ENCODE data around the gene ATP1A2.

DNA sequence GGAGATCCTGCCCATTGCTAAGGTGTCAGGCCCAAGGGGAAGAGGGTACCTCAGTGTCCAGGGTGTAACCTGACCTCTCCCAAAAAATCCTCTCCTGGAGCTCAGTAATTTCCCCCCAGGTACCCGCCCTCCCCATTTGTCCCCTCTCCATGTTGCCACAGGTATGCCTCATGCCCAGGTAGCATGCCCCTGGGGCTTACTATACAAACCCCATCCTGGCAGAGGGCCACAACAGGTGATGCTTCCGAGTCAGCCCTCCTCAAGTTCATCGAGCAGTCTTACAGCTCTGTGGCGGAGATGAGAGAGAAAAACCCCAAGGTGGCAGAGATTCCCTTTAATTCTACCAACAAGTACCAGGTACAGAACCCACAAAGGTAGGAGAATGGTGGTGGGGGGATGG lies 51.5 kb downstream of the ATP1A2 start:
- no peak for TF ChIP-seq POLR2A (IDR thresholded peaks at IDR 0.05; ENCODE audit: extremely low read depth, insufficient read length)
- TF ChIP-seq, protein P1, sequence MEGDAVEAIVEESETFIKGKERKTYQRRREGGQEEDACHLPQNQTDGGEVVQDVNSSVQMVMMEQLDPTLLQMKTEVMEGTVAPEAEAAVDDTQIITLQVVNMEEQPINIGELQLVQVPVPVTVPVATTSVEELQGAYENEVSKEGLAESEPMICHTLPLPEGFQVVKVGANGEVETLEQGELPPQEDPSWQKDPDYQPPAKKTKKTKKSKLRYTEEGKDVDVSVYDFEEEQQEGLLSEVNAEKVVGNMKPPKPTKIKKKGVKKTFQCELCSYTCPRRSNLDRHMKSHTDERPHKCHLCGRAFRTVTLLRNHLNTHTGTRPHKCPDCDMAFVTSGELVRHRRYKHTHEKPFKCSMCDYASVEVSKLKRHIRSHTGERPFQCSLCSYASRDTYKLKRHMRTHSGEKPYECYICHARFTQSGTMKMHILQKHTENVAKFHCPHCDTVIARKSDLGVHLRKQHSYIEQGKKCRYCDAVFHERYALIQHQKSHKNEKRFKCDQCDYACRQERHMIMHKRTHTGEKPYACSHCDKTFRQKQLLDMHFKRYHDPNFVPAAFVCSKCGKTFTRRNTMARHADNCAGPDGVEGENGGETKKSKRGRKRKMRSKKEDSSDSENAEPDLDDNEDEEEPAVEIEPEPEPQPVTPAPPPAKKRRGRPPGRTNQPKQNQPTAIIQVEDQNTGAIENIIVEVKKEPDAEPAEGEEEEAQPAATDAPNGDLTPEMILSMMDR (IDR thresholded peaks at IDR 0.05; ENCODE audit: low read depth, low read length): no peak
- TF ChIP-seq, protein P2, sequence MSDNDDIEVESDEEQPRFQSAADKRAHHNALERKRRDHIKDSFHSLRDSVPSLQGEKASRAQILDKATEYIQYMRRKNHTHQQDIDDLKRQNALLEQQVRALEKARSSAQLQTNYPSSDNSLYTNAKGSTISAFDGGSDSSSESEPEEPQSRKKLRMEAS (IDR thresholded peaks at IDR 0.05; ENCODE audit: low read depth, low read length): no peak

All from NB4 (cell line).